Non-pigmented ciliary epithelial cell (primary cell): ENCODE measurements around the gene BTBD1.

Source experiments
- DNase-seq: peaks from one replicate; pipeline ENCODE4 v3.0.0-alpha.2; 2010; ENCODE audit warnings: low read depth

The BTBD1 gene

DNA sequence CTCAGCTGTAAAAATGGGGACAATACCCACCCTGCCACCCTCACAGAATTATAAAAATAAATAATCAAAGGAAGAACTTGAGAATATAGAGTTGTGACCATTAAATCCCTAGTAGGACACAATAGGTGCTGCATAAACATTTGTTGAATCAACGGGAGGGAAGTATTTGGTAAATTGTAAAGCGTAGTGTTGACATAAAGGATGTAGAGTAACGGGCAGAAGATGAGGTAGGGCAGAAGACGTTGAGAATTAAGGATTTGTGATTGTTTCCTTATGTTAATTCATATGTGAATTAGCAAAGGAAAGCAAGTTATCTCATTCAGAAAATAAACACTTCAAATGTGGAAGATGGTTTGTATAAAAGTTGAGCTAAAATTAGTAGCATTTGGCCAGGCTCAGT lies 73.9 kb downstream of the BTBD1 start:
- DNase-seq: no peak

DNA sequence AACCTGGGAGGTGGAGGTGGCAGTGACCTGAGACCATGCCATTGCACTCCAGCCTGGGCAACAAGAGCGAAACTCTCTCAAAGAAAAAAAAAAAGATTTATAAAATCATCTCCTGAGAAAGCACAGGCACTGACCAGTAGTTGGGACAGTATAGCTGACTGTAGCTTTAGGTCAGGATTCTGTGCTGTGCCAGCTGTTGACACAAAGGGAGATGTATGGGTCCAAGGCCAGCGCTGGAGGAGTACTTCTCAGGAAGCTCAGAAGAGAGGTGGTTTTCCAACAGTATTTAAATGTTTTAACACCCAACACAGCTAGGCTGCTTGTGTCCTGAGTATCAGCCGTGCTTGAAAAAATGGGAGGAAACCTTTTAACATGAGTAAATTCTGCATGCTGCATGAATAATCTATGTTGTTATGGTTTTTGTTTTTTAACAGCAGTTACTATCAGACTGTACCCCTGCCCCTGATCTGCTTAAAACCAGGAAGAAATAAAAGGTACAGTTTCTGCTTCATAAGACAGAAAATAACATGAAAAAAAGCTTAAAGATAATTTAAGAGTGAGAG lies 74.5 kb downstream of the BTBD1 start:
- DNase-seq: no peak

DNA sequence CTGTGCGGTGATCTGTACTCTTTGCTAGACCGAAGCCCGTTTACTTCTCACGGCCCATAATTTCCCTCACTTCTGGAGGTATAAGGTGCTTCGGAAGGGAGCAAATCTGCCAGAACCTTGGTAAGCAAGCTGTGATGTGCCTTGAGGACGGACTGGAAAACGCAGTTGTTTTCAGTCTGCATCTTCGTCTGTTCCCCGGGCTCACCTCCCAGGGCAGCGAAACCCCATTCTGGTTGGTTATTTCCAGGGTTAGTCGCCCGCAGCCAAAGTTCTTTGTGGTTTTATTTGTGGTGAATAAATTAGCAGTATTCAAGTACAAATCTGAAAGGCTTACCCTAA lies 80.6 kb downstream of the BTBD1 start:
- DNase-seq: no peak

DNA sequence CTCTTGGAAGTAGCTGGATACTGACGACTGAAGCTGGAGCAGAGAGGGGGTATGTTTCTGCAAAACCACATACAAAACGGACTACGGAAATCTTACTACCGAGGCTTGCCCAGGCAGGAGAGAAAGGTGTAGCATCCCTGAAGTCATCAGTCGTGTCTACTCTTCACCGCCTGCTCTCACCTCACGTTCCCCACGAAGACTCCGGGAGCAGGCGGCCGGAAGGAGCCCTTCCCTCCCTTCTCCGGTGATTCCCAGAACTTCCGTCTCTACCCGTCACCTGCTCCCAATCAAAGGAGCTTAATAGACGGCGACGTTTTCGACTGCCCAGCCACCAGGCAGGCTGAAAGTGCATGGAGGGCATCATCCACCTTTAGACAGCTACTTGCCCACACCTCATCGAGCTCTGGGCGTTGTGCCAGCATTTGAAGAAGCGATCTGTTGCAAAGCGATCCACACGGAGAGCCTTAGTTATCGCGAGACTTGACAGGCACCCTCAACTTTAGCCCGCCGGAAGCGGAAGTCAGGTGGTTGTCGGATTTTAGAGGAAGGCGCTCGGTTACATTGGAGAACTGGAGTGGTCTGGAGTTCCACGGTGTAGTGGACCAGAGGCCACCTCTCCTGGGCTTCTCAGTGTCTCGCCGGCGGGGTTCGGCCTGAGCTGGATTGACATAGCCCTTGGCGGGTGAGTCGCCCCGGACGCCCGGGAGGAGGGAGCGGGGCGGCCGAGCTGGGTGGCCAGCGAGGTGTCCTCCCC lies 81.2 kb downstream of the BTBD1 start, which contains the start of gene RAMAC:
TSS of gene RAMAC (plus strand) at position 523 of the 754 bp plus-strand sequence. CDS start 2,809 bp downstream, outside the sequence.
- DNase-seq: peak; percentile 88

DNA sequence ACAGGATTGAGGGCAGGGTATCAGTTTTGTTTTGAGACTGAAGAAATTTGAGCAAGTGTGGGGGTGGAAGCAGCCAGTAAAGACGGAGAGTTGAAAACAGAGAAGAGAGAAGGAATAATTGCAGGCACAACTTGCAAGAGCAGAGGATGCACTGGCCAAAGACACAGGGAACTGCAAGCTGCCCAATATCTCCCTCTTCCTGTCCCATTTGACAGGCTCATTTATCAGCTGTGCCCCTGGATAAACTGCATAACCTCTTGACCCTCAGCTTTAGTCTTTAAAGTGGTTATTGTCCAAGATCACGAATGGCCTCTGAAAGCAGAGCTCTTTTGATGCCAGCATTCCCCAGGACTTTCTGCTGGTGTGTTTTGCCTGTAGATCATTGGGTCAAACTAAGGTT lies 86.1 kb downstream of the BTBD1 start:
- DNase-seq: no peak

DNA sequence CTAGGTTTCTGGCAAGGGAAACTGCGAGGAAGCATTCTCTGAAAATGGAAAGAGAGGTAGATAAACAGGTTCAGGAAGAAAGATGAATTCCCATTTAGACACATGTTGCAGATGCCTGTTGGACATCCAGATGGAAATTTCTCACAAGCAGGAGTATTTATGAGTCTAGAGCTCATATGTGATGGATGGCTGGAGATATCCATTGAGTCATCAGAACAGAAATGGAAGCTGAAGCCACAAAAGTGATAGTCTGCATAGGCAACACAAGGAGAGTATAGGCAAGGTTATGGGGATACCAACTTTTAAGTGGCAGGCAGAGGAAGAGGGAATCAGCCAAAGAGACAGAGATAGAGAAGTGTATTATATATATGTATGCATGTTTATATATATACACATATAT lies 87.3 kb downstream of the BTBD1 start:
- no peak for DNase-seq

DNA sequence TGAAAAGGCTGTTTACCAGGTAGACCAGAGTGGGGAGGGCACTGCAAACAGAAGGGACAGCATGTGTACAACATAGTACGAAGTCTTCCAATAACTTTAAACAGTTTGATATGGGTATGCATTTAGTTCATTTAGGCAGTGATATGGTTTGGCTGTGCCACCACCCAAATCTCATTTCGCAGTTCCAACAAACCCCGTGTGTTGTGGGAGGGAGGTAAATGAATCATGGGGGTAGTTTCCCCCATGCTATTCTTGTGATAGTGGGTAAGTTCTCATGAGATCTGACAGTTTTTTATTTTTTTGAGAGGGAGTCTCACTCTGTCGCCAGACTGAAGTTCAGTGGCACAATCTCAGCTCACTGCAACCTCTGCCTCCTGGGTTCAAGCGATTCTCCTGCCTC lies 88.6 kb downstream of the BTBD1 start:
- DNase-seq: no peak

DNA sequence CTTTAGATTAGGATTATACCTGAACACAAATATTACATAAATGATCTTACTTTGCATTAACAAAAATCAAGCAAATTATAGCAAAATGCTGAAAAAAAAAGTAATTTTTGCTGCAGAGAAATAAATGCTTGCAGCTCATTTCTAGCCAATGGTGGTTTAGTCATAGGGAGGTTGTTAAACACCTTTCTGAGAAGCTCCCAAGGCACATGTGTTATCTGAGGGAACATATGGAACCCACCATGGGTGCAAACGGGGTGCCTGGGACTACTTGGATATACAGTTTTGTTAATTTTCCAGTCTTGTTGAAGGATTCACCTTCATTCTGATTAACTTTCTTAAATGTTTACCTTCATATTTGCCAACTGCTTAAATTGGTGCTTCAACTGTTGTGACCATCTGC lies 90.0 kb downstream of the BTBD1 start:
- no peak for DNase-seq

DNA sequence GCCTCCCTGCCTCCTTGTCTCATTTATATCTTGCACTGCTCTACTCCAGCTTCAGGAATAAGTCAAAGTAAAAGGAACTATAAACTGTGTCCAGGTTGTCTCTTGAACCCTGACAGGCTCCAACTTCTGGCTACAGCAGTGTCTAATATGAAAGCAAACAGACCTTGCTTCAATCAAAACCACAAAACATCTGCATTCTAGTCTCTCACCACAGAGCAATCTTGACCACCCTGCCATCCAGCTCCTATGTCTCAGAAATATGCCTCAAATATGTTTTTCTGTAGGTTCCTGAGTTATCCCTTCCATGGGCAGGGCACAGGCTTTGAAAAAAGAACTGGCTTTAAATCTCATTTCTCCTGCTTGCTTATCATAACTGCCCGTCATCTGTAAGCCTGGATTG lies 94.1 kb downstream of the BTBD1 start:
- no peak for DNase-seq

DNA sequence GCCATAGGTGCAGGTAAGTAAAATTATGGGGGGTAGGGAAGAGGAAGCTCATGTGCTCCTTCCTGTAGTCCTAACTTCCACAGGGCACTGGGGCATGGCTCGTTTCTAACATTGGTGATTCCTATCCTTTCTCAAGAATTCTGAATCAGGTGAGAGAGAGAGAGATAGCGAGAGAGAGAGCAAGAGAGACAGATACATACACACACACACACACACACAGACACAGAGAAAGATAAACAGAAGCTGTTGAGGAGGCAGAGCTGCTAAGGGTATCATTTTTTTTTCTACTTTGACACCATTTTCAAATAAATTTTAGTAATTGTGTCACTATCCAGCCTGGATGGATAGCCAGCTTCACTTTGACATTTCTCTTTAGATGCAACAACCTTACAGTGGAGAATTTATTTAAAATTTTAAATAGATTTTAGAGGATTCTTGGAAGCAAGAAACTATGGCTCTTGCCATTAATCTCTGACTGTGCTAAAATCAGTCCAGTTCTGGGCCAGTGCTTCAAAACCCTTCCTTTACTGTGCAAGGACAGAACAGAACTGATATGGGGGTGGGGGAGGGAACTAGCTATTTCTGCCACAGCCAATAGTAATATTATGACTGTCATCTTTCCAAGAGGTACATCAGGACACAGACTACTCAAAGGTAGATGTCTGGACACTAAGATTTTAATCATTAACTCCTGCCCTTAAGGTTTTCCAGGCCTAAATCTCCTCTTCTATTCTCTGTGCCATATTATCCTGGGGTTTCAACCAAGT lies 95.7 kb downstream of the BTBD1 start:
- DNase-seq: no peak

DNA sequence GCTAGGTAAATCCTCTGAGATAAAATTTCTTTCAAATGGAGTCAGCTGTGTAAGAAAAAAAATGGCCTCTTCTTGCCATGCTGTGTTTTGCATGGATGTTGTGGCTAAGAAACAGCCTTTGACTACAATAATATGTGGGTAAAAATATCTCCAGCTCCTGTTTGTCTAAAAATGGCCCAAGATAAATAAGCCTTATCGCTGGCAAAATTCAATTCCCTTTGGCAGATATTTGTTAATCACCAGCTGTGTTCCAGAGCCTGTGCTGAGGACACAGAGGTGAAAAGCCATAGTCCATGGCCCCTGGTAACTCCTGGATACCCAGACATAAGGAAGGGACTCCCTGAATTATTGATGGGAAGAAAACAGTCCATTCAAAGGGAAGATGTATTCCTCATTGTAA lies 96.4 kb downstream of the BTBD1 start:
- no peak for DNase-seq

DNA sequence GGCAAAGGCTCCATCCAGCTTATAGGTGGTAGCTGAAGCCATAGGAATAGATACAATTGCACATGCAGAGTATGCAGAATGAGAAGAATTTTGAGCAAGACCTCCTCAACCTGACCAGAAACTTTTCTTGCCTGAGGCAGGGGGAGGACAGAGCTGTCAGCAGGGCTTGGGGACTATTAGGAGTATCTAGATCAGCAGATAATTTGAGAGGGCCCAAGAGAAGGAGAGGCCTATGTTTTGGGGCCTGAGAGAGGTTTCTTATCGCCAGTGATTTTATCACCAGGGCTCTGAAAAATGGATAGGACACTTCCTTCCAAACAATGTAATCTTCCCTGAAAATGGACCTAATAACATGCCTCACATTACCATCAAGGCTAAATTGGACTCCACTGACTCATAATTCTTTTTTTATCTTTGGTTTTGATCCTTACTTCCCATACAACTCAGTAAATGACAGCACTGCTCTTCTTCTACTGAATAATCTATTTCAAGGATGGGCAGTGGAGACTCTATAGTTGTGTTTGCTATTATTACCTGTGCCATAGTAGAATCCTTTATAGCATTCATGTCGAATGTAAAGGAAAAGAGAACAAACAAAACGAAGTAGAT lies 96.9 kb downstream of the BTBD1 start:
- DNase-seq: no peak

DNA sequence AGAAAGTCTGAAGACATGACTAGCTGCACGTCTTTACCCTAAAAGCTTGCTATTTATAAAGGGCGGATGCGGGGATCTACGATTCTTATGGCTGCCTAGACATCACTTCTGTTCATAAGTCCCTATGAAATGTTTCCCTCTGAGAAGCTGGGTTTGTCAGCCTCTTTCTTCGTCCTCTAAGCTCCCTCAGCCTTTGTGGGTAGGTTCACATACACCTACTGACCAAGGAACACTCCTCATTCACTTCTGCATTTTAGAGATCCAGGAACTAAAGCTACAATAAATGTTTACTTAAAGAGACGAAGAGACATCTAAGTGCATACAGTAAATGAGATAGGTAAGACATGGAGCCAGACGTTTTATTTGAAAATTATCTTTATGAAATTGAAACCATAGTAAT lies 97.7 kb downstream of the BTBD1 start:
- no peak for DNase-seq

DNA sequence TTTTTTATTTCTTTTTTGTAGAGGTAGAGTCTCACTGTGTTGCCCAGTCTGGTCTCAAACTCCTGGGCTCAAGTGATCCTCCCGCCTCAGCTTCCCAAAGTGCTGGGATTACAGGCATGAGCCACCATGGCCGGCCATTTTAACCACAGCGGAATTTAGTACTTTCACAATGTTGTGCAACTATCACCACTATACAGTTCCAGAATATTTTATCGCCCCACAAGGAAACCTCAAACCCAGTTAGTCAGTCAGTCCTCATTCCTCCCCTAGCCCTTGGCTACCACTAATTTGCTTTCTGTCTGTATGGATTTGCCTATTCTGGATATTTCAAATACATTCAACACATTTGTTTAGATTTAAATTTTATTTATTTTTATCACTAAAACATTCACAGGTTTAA lies 99.0 kb downstream of the BTBD1 start:
- DNase-seq: peak; percentile 28

DNA sequence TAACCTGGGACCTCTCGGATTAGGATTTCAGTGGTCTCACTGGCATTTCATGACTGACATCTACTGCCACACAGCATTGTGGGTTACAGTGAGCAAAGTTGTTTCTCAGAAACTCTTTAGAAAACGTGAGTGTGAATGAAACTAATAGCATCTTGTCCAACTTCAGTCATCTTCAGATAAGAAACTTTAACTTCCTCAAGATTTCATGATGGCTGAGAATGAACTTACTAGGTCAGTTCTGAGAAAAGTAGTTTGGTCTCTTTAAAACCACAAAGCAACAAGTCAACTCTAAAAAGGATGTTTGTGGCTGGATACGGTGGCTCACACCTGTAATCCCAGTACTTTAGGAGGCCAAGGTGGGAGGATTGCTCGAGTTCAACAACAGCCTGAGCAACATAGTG lies 100.4 kb downstream of the BTBD1 start:
- DNase-seq: no peak
